Esophagus squamous epithelium (tissue), 5 donors: ENCODE data around the gene DDO. TPM values are rescaled to one million over a fixed set of nuclear protein-coding genes. Genes with fewer than 3 reads are reported as not detected.

Experiments
- DNase-seq: peaks from one replicate; lab custom pipeline; 2025; lab: John Stamatoyannopoulos, UW
- H3K27ac ChIP-seq, 4 donors: fragments of 200-600 bp; sonication (generic); one replicate each; pipeline ENCODE4 v1.5.1; 2016 to 2019; ENCODE audit warnings: mild to moderate bottlenecking in 1 of 4
- H3K27me3 ChIP-seq, 4 donors: fragments of 200-600 bp; sonication (generic); 1 replicate in 3 of 4; 2 replicates in 1 of 4; pipeline versions ENCODE4 v1.5.1 to v1.6.0; 2017 to 2021; ENCODE audit warnings: antibody characterized with exemption in 1 of 4
- H3K36me3 ChIP-seq, 3 donors: fragments of 200-600 bp; sonication (generic); one replicate each; pipeline ENCODE4 v1.5.1; 2016 to 2019
- H3K4me1 ChIP-seq, 3 donors: fragments of 200-600 bp; sonication (generic); one replicate each; pipeline ENCODE4 v1.5.1; 2017 to 2019
- H3K4me3 ChIP-seq, 4 donors: fragments of 200-600 bp; sonication (generic); 1 replicate in 3 of 4; 2 replicates in 1 of 4; pipeline ENCODE4 v1.5.1; 2016 to 2019; ENCODE audit warnings: mild to moderate bottlenecking in 2 of 4, moderate library complexity in 1 of 4
- H3K9me3 ChIP-seq, 3 donors: fragments of 200-600 bp; sonication (generic); one replicate each; pipeline ENCODE4 v1.5.1; 2016 to 2019
- POLR2A ChIP-seq, 4 donors: fragments of 450-650 bp; IDR thresholded peaks; one replicate each; pipeline ENCODE4 v1.6.1; 2017; ENCODE audit warnings: antibody characterized with exemption in 4 of 4, mild to moderate bottlenecking in 4 of 4, moderate library complexity in 3 of 4
- WGBS, 2 donors: methylation state at CpG; one replicate each; pipeline ENCODE4 v1.1.5; 2018; 5-methylcytosine and 5-hydroxymethylcytosine counted together
- intact Hi-C: fragments of 100-400 bp; cut with DNase I; formaldehyde crosslinking; loops from one replicate; pipeline ENCODE4 v1.15.0; 2022
- total RNA-seq, 4 donors: library from RNA; depleted of rRNA; stranded (reverse); fragments of >200 nt; gene quantifications; one replicate each; pipeline ENCODE4 v1.1.0, GENCODE V29; 2016
- TF ChIP-seq, protein P1 (sequence below), 6 experiments: fragments of 450-650 bp in 4 of 6; fragments of 200-600 bp in 2 of 6; sonication (generic) in 2 of 6; IDR thresholded peaks; one replicate each; pipeline ENCODE4 v1.5.1; 2016 to 2019; ENCODE audit warnings: antibody characterized with exemption in 6 of 6, mild to moderate bottlenecking in 4 of 6, moderate library complexity in 4 of 6
- donor health status: DM: yes; HTN: yes; CAD: no.

The DDO gene
- total RNA-seq, 4 donors from 2014 or later: 0.57 to 0.79 TPM; not detected in 2

GRCh38 chr6:110395221-110395620 is 20.2 kb downstream of the DDO start:
- peaks cover 0 to 17% (median 0%) of the 10 kb centered on the region in 3 donors for H3K4me1 ChIP-seq
- H3K4me3 ChIP-seq: no peak overlapping the region
- 43 to 46% methylated on average over 3 to 4 of the region's 4 CpGs for WGBS, 2 donors
- no peaks in the 10 kb centered on the region for H3K9me3 ChIP-seq
- intact Hi-C loops: loop anchor here (10.0 kb wide), 3 partner anchors 210 to 870 kb away; partner anchors contain the start of gene CDC40
- DNase-seq: no peak
- peak overlapping the region in 1 of 4 donors; percentile 7 for H3K27ac ChIP-seq
- no peak for TF ChIP-seq POLR2A (IDR thresholded peaks at IDR 0.05)
- TF ChIP-seq, protein P1, sequence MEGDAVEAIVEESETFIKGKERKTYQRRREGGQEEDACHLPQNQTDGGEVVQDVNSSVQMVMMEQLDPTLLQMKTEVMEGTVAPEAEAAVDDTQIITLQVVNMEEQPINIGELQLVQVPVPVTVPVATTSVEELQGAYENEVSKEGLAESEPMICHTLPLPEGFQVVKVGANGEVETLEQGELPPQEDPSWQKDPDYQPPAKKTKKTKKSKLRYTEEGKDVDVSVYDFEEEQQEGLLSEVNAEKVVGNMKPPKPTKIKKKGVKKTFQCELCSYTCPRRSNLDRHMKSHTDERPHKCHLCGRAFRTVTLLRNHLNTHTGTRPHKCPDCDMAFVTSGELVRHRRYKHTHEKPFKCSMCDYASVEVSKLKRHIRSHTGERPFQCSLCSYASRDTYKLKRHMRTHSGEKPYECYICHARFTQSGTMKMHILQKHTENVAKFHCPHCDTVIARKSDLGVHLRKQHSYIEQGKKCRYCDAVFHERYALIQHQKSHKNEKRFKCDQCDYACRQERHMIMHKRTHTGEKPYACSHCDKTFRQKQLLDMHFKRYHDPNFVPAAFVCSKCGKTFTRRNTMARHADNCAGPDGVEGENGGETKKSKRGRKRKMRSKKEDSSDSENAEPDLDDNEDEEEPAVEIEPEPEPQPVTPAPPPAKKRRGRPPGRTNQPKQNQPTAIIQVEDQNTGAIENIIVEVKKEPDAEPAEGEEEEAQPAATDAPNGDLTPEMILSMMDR (IDR thresholded peaks at IDR 0.05): no peak
- no peaks in the 10 kb centered on the region for H3K27me3 ChIP-seq
- H3K36me3 ChIP-seq: no peaks in the 10 kb centered on the region

GRCh38 chr6:110394409-110394808 is 21.0 kb downstream of the DDO start:
- 92 to 94% methylated on average over 4 of the region's 4 CpGs for WGBS, 2 donors
- no peak for DNase-seq
- H3K4me3 ChIP-seq: no peak overlapping the region
- H3K27ac ChIP-seq: peak overlapping the region in 1 of 4 donors; percentile 7
- no peaks in the 10 kb centered on the region for H3K27me3 ChIP-seq
- H3K9me3 ChIP-seq: no peaks in the 10 kb centered on the region
- H3K36me3 ChIP-seq: no peaks in the 10 kb centered on the region
- intact Hi-C loops: loop anchor here (10.0 kb wide), 3 partner anchors 210 to 870 kb away; partner anchors contain the start of gene CDC40
- TF ChIP-seq, protein P1 (IDR thresholded peaks at IDR 0.05): no peak
- no peak for TF ChIP-seq POLR2A (IDR thresholded peaks at IDR 0.05)
- H3K4me1 ChIP-seq: peaks cover 0 to 8% (median 0%) of the 10 kb centered on the region in 3 donors

DNA sequence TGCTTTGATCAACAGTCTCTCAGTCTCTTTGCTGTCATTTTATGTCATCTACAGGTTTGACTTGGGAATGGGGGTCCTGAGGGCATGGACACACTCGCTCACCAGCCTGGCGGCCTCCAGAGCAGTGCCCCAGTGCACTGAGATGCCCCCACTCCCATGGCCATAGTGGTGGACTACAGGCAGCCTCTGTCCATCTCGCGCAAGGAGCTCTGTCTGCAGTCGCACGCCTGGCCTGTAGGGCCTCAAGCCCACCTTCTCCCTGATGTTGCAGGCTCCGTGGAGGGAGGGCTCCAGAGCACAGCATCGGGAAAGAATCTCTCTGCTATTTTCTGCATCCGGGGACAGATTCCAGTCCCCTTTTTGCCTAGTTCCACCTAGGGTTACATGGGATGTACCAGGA is 22.6 kb downstream of the DDO start:
- Histone ChIP-seq H3K4me1 (peaks cover 0 to 5% (median 0%) of the 10 kb centered on the region in 3 donors), H3K4me3 (no peak overlapping the region), H3K27ac (no peak overlapping the region), H3K27me3 (no peaks in the 10 kb centered on the region), H3K9me3 (no peaks in the 10 kb centered on the region), H3K36me3 (no peaks in the 10 kb centered on the region)
- WGBS, 2 donors: 80 to 83% methylated on average over 1 to 8 of the region's 9 CpGs
- TF ChIP-seq, protein P1 (IDR thresholded peaks at IDR 0.05): no peak
- no peak for TF ChIP-seq POLR2A (IDR thresholded peaks at IDR 0.05)
- DNase-seq: no peak
- intact Hi-C loops: loop anchor here (10.0 kb wide), 3 partner anchors 208 to 868 kb away; partner anchors contain the start of gene CDC40

DNA sequence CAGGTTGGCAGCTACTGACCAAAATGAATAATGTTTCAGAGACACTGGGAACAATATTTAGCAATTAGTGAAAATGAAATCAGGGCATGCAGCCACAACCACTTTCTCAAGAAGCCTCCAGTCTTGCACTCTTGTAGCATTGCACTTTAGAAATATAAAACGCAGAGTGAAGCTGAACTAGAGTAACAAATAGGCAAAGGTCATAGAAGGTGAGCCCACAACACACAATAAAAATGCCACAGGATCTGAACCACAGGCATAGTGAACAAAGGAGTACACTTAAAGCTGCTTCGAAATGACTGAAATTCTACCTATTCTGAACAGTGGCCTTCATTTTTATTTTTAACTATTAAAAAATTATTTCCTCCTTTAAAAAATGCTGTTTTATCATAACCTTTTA is 25.0 kb downstream of the DDO start:
- Histone ChIP-seq H3K4me1 (peaks cover 0 to 3% (median 0%) of the 10 kb centered on the region in 3 donors), H3K9me3 (no peaks in the 10 kb centered on the region), H3K36me3 (no peaks in the 10 kb centered on the region), H3K27ac (no peak overlapping the region), H3K4me3 (no peak overlapping the region), H3K27me3 (no peaks in the 10 kb centered on the region)
- intact Hi-C loops: loop anchor here (10.0 kb wide), 3 partner anchors 206 to 866 kb away; partner anchors contain the start of gene CDC40
- no peak for DNase-seq
- TF ChIP-seq, protein P1 (IDR thresholded peaks at IDR 0.05): no peak
- TF ChIP-seq POLR2A (IDR thresholded peaks at IDR 0.05): no peak
- WGBS, 2 donors: 30 to 34% methylated on average over 2 of the region's 2 CpGs

DNA sequence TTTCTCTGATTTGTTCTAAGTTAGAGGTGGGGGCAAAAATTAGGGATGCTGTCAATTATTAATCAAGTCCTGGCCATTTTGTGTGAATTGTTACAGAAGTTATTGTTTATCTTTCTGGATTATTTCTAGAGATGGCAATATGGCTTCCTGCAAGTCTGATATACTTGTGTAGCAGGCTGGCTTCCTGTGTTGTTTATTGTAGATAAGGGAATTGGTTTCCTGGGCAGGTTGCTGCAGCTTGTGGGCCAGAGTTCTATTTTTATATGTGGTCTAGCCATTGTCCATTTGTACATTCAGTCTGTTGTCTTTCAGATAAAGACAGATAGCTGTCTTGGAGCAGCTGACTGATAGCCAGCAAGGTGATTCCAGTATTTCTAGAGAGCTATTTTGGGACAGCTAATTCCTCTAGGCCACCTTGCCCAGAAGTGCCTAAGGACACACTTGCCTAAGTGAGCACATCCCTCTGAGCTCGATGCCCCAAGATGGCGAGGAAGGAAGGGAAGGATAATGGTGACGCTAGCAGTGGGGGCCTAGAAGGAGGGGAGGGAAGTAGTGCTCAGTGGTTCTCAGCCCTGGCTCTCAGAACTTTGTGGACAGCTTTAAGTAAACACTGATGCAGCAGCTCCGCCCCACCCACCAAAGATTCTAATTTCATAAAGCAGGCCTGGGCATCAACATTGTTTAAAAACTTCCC is 25.5 kb downstream of the DDO start:
- H3K36me3 ChIP-seq: no peaks in the 10 kb centered on the region
- H3K4me3 ChIP-seq: no peak overlapping the region
- 68 to 75% methylated on average over 4 of the region's 4 CpGs for WGBS, 2 donors
- no peak overlapping the region for H3K27ac ChIP-seq
- intact Hi-C loops: loop anchor here (10.0 kb wide), 3 partner anchors 205 to 865 kb away; partner anchors contain the start of gene CDC40
- no peak for TF ChIP-seq POLR2A (IDR thresholded peaks at IDR 0.05)
- no peaks in the 10 kb centered on the region for H3K27me3 ChIP-seq
- no peaks in the 10 kb centered on the region for H3K4me1 ChIP-seq
- DNase-seq: no peak
- H3K9me3 ChIP-seq: no peaks in the 10 kb centered on the region
